ENCODE measurements around the gene CST8.

Gene CST8

GRCh38 chr20:23450877-23451276, 40.0 kb upstream of the CST8 start:
- no peak for TF ChIP-seq SNAI2 (CRISPR knock-in tag; IDR thresholded peaks at IDR 0.05)
- ATAC-seq: no peak

- TF ChIP-seq CSRNP3 (CRISPR knock-in tag; IDR thresholded peaks at IDR 0.05) (no peak), ZNF8 (CRISPR knock-in tag; IDR thresholded peaks at IDR 0.05) (no peak), SNAI2 (CRISPR knock-in tag; IDR thresholded peaks at IDR 0.05) (no peak), OSR1 (CRISPR knock-in tag; IDR thresholded peaks at IDR 0.05) (no peak), CREB5 (CRISPR knock-in tag; IDR thresholded peaks at IDR 0.05; ENCODE audit: low read depth) (no peak), ESRRG (CRISPR knock-in tag; IDR thresholded peaks at IDR 0.05) (no peak), ZC3H10 (CRISPR knock-in tag; IDR thresholded peaks at IDR 0.05) (no peak), GLIS3 (CRISPR knock-in tag; IDR thresholded peaks at IDR 0.05) (no peak), ARNTL (CRISPR knock-in tag; IDR thresholded peaks at IDR 0.05; ENCODE audit: borderline replicate concordance, low read depth) (no peak), ZNF565 (CRISPR knock-in tag; conservative IDR thresholded peaks at IDR 0.05; ENCODE audit: low read depth) (no peak), CSDC2 (CRISPR knock-in tag; IDR thresholded peaks at IDR 0.05) (no peak), TCF4 (CRISPR knock-in tag; IDR thresholded peaks at IDR 0.05; ENCODE audit: borderline replicate concordance) (no peak), ZNF70 (CRISPR knock-in tag; IDR thresholded peaks at IDR 0.05) (no peak), BACH2 (CRISPR knock-in tag; IDR thresholded peaks at IDR 0.05; ENCODE audit: borderline replicate concordance) (no peak), TOX (CRISPR knock-in tag; IDR thresholded peaks at IDR 0.05; ENCODE audit: borderline replicate concordance) (no peak), PPARA (CRISPR knock-in tag; IDR thresholded peaks at IDR 0.05; ENCODE audit: borderline replicate concordance) (no peak)
- TF ChIP-seq, protein P1, sequence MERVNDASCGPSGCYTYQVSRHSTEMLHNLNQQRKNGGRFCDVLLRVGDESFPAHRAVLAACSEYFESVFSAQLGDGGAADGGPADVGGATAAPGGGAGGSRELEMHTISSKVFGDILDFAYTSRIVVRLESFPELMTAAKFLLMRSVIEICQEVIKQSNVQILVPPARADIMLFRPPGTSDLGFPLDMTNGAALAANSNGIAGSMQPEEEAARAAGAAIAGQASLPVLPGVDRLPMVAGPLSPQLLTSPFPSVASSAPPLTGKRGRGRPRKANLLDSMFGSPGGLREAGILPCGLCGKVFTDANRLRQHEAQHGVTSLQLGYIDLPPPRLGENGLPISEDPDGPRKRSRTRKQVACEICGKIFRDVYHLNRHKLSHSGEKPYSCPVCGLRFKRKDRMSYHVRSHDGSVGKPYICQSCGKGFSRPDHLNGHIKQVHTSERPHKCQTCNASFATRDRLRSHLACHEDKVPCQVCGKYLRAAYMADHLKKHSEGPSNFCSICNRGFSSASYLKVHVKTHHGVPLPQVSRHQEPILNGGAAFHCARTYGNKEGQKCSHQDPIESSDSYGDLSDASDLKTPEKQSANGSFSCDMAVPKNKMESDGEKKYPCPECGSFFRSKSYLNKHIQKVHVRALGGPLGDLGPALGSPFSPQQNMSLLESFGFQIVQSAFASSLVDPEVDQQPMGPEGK (CRISPR knock-in tag; IDR thresholded peaks at IDR 0.05; ENCODE audit: borderline replicate concordance): no peak
- no peak for ATAC-seq
These were observed 38.9 kb upstream of the CST8 start for GRCh38 chr20:23451956-23452487.

GRCh38 chr20:23452776-23453175, 38.1 kb upstream of the CST8 start, which contains the start of gene CST11:
Gene CST11 (minus strand): TSS chr20:23452876. CDS start chr20:23452811, 65 bp downstream.
- TF ChIP-seq ZC3H10 (CRISPR knock-in tag; IDR thresholded peaks at IDR 0.05) (no peak), CREB5 (CRISPR knock-in tag; IDR thresholded peaks at IDR 0.05; ENCODE audit: low read depth) (no peak), ZNF8 (CRISPR knock-in tag; IDR thresholded peaks at IDR 0.05) (no peak), ZFP30 (CRISPR knock-in tag; IDR thresholded peaks at IDR 0.05) (no peak), CSDC2 (CRISPR knock-in tag; IDR thresholded peaks at IDR 0.05) (no peak)
- TF ChIP-seq, protein P2, sequence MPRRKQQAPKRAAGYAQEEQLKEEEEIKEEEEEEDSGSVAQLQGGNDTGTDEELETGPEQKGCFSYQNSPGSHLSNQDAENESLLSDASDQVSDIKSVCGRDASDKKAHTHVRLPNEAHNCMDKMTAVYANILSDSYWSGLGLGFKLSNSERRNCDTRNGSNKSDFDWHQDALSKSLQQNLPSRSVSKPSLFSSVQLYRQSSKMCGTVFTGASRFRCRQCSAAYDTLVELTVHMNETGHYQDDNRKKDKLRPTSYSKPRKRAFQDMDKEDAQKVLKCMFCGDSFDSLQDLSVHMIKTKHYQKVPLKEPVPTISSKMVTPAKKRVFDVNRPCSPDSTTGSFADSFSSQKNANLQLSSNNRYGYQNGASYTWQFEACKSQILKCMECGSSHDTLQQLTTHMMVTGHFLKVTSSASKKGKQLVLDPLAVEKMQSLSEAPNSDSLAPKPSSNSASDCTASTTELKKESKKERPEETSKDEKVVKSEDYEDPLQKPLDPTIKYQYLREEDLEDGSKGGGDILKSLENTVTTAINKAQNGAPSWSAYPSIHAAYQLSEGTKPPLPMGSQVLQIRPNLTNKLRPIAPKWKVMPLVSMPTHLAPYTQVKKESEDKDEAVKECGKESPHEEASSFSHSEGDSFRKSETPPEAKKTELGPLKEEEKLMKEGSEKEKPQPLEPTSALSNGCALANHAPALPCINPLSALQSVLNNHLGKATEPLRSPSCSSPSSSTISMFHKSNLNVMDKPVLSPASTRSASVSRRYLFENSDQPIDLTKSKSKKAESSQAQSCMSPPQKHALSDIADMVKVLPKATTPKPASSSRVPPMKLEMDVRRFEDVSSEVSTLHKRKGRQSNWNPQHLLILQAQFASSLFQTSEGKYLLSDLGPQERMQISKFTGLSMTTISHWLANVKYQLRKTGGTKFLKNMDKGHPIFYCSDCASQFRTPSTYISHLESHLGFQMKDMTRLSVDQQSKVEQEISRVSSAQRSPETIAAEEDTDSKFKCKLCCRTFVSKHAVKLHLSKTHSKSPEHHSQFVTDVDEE (CRISPR knock-in tag; IDR thresholded peaks at IDR 0.05): no peak
- no peak for ATAC-seq

All from SK-N-SH treated with all-trans-retinoic acid at 6 μM for 48 hours (cell line).